GM12872 (cell line): ENCODE measurements around the gene PPP2R1B.

ENCODE experiments used
- TF ChIP-seq, protein P1 (sequence below): IDR thresholded peaks from 3 replicates; pipeline ENCODE4 v1.5.1; 2011; ENCODE audit warnings: low read depth, mild to moderate bottlenecking, low read length, moderate library complexity; ENCODE audit not compliant: insufficient read depth

Gene PPP2R1B

DNA sequence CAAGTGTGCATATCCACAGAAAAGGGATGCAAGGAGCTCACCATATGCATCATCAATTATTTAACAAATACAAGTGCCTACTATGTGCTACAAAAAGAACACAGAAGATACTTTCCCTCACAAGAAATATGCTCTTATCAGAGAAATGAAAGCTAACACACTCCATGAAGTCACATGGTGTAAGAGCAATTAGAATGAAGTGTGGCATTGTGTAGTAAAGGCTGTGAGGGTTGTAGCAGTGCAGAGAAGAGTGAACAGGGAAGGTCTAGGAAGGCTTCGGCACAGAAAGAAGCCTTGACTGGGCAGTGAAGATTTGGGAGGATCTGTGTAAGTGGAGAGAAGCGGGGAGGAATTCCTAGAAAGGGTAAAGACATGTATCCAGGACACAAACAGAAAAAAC, 22.5 kb downstream of the PPP2R1B start:
- TF ChIP-seq, protein P1, sequence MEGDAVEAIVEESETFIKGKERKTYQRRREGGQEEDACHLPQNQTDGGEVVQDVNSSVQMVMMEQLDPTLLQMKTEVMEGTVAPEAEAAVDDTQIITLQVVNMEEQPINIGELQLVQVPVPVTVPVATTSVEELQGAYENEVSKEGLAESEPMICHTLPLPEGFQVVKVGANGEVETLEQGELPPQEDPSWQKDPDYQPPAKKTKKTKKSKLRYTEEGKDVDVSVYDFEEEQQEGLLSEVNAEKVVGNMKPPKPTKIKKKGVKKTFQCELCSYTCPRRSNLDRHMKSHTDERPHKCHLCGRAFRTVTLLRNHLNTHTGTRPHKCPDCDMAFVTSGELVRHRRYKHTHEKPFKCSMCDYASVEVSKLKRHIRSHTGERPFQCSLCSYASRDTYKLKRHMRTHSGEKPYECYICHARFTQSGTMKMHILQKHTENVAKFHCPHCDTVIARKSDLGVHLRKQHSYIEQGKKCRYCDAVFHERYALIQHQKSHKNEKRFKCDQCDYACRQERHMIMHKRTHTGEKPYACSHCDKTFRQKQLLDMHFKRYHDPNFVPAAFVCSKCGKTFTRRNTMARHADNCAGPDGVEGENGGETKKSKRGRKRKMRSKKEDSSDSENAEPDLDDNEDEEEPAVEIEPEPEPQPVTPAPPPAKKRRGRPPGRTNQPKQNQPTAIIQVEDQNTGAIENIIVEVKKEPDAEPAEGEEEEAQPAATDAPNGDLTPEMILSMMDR: no peak

DNA sequence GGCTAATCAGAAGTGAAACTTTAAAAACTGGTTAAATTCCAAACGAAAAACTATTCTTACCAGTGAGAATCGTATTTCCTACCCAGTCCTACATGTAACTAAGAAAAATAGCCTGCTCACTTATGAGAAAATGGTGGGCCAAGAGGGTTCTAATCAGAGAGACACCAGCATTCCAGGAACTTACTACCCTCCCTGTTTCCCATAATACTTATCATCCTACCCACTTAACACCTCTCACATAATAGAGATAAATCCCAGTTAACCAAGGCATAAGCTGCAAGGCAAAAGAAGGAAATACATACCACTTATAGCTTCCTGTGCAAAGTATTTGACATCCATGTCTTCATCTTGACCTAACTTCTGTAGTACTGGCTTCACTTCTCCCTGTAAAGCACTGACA, 24.4 kb downstream of the PPP2R1B start:
- TF ChIP-seq, protein P1: no peak

DNA sequence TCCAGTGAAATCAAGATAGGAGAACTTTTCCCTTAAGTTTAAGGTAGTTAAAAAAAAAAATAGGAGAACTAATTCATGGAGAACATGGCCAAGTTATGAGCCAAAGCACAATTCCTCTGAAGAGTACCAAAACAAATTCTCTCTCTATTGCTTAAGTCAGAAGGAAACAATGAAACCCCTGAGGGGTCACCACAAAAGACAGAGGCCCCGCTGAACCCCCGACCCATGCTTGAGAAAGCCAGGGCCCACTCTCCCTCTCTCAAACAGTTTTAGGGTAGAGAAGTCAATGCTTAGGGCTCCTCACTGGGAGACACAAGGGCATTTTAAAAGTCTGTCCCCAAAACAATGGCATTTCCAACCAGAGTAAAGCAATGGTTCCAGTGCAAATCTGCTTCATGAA, 26.9 kb downstream of the PPP2R1B start:
- TF ChIP-seq, protein P1: no peak

DNA sequence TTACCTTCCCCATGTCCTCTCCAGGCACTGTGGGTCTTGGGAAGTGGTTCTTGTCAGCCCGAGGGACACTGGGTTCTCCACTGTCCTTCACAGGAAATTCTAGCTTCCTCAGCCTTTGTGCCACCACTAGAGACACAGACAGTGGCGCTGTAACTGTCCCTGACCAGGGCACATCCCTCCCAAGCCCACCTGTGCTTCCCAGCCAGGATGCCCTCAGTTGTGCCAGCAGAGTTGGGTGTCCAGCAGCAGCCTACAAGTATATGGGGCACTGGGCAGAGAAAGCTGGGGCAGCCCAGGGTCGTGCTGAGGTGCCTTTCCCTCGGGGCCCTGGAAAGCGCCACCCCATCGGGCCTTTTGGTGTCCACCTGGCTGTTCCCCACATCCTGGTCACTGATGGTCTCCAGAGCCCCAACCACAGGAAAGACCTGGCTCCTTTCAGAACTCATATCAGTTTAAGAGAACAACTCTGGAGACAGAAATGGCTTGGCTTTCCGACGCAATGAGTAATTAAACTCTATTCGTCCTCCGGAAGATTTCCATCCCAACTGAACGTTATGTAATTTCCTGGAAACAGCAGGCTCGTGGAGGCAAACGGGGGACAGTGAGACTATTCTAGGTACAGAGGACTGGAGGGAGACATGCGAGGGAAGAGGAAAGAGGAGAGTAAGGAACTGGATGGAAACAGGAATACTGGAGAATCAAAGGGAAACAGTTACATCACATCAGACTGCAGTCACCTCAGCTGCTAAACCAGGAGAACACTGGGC, 28.6 kb downstream of the PPP2R1B start:
- TF ChIP-seq, protein P1: no peak

DNA sequence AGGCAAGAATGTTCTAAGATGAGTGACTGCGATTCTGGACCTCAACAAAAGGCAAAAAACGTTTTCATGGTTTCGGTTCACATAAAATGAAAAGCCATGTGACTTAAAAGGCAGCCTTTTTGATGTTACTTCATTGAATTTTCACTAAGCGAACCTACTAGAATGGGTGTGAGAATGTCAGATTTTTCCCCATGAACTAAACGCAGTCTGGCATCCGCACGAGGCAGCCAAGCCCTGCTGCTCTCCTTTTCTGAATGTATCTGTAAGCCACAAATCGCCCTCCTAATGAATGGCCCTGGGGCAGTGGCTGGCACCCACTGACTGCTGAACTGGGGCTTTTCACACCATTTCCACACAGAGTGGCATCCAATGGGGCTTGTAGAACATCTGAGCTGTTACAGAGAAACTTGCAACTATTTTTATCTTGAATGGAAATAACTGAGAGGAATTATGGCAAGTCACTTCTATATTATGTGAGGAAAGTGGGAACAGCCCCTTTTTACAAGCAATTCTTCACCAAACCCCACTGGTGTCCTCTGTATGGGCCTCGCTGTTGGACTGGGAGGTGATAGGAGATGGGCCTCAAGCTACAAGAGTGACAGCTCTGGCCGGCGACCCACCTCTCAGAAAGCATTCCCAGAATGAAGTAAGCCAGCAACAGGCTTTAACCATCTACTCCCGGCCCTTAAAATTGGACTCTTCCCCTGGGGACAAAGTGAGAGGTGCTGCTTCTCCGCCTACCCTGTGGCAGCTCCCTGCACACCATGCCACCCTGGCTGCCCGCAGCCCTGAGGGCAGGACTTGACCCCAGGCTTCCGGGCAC, 29.4 kb downstream of the PPP2R1B start:
- TF ChIP-seq, protein P1: no peak

DNA sequence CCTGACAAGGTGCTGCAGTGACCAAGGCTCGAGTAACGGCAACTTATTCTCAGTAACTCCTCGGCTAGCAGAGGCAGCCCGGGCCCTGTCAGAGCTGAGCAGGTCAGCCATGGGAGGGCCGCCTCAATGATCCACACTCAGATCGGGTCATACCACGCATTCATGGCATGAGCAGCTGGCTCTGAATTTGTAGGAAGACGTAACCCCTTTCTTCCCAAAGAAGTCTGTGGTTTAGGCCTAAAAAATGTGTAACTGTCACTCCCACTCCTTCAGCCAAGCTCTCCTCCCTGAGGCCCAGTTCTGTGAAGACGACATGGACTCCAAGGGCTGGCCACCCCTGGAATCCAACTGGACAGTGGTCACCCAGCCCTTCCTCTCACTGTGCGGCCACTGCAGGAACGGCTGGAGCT, 30.0 kb downstream of the PPP2R1B start:
- TF ChIP-seq, protein P1: no peak

DNA sequence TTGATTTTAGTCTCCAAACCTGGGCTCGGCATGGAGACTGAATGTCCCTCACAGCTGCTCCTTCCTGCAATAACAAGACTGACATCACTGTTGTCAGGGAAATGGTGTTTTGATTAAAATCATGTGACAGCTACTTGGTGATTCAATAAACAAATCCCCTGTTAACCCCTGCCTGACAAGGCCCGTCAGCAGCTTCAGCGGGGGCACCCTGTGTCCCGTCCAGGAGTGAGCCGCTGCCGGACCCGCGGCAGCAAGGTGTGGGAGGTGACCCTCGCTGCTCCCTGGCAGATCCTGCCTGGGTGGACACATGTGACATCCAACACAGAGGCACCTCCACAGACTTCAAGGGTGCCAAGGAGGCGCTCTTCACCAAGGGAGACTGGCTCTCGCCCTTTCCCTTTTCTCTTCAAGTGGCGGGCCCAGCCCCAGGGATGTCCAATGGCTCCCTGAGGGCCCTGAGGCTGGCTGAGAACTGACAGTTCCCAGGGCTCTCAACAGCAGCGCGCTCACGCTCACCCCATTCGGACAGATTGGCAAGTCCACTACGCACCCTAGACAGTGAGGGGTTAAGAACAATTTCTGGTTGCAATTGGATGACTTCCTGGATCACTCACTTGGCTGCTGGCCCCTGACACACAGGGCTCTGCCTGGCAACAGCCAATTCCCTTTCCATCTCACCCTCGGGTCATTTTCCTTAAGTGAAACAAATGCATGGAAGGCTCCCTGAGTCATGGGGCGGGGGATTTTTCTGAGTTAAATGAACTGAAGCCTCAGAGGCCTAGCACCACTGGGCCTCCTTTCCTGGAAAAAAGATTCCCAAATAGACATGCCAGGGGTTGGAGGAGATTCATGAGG, 30.7 kb downstream of the PPP2R1B start:
- TF ChIP-seq, protein P1: no peak
